ENCODE data around the gene MAFB. TPM values are rescaled to one million over a fixed set of nuclear protein-coding genes. Genes with fewer than 3 reads are reported as not detected.
"Not testable (repeated sequence)": the region's sequence is repeated elsewhere in the genome, so short reads cannot be mapped to it uniquely, and the experiment has no call there.

Gene MAFB
- polyA plus RNA-seq: 10 to 100 TPM in 2 of 3 donors, 1 to 10 TPM in 1; 9.7 to 45.9 (median 20.9) TPM

DNA sequence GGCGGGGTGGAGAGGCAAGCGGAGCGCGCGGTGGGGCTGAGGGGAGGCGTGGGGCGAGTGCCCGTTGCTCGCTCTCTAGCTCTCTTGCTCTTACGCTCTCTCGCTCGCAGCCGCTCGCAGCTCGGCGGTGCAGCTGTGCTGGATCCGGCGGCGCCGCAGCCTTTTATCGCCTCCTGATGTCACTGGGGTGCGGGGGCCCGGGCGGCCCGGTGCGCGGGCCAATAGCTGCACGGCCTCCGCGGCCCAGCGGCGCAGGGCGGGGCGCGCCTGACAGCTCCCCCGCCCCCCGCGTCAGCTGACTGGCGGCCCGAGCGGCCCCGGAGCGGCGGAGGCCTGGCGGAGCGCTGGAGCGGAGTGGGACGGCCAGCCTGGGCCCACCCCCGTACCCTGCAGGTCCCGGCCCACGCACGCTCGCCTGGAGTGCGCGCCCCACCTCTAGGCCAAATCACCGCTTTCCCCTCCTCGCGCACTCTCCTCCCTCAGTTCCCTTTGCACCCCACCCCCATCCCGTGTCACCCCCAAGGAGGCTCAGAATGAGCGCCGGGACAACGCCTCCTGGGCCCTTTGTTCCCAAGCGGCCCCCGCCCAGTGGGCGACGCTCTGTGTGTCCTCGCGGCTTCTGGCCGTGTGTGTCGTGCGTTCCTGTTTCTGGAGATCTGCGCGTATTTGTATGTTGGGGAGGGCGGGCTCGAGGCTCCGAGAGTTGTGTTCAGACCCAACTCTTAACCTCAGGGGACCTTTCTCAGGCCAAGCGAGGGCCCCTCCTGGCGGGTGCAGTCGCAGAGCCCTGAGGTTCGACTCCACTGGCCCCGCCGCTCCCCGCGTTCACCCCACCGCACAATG is at the start of gene MAFB:
Gene MAFB (minus strand): TSS at position 137 of the 843 bp plus-strand sequence. CDS start 386 bp downstream, outside the sequence.
- 0% methylated on average over 54 to 85 of the region's 85 CpGs for WGBS, 3 donors
- no peak within 1 kb of the TSS for H3K27ac ChIP-seq (ENCODE audit: low read depth, low read length)

DNA sequence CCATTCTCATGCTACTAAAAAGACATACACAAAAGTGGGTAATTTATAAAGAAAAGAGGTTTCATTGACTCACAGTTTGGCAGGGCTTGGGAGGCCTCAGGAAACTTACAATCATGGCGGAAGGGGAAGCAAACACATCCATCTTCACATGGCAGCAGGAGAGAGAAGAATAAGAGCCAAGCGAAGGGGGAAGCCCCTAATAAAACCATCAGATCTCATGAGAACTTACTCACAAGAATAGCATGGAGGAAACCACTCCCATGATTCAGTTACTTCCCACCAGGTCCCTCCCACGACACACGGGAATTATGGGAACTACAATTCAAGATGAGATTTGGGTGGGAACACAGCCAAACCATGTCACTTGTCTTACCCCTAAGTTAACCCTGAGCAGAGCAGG is 47.4 kb upstream of the MAFB start:
- 66 to 81% (median 72%) methylated on average over 4 of the region's 4 CpGs for WGBS, 3 donors
- not testable (repeated sequence) for H3K27ac ChIP-seq (ENCODE audit: low read depth, low read length)

DNA sequence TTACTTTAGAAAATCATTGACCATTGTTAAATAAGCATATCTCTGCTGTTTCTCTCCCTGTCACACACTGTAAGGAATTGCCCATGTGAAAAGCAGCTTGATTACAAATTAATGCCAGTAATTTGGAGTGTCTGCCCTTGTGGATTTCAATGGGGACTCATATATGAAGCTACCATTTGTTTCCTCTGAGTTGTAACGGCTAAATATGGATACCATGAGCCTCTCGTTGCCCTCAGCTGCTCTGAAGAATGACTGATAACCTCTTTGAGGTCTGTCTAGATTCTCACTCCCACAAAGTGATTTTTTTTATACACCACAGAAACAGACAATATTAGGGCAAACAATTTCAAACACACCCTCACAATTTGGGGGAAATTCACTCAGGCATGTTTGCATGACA is 40.0 kb upstream of the MAFB start:
- no peak overlapping the region for H3K27ac ChIP-seq (ENCODE audit: low read depth, low read length)
- WGBS, 3 donors: 25 to 77% (median 77%) methylated on average over 2 of the region's 2 CpGs

DNA sequence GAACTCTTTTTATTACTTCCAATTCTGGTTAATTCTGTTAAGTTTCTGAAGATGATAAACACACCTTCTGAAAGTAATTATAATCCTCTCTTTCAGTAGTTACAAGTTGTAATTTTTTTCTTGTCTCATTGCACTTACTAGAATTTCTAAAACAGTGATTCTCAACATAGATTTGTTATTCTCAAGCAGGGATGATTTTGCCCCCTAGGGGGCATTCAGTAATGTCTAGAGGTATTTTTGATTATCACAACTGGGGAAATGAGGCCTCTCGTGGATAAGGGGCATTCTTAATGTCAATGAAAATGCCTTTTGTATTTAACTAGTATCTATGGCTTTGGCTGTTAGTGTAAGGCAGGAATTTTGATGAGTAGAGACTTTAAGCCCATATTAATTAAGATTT is 39.4 kb upstream of the MAFB start:
- WGBS, 3 donors: 45 to 50% (median 46%) methylated on average over 1 of the region's 1 CpG
- H3K27ac ChIP-seq (ENCODE audit: low read depth, low read length): no peak overlapping the region

DNA sequence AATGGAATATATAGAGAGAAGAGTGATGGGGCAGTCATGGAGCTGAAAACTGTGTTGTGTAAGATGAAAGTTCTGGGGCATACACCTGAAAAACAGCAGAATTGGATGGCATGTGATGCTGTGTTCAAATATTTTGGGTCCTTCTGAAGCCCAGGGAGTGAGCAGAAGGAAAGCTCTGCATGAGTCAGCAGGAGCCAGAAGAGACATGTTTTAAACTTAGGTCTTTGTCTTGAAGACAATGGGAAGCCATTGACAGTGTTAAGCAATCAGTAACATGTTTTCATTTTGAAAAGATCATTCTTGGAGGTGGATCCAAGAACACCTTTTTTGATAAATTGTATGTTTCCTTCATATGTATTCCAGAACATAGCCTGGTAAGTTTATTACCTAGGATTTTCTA is 38.9 kb upstream of the MAFB start:
- H3K27ac ChIP-seq (ENCODE audit: low read depth, low read length): no peak overlapping the region

DNA sequence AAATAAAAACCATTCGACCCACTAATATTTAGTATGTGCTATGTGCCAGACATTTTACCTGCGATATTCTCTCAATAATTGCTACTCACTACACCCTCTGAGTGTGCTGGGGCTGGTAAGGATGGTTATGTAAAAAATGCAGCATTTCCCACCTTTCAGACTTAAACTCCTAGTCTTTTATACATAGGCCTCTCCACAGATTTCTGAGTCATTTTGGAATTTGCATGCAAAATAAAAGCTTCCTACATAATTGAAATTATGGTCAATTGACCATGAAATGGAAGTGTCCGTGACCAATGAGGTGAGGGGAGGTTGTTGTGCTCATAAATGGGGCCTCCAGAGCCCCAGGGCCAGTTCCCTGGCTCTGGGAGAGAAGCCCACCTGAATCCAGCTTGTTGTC is 37.7 kb upstream of the MAFB start:
- no peak overlapping the region for H3K27ac ChIP-seq (ENCODE audit: low read depth, low read length)
- whole genome bisulfite sequencing, 3 donors: 69 to 72% (median 71%) methylated on average over 3 of the region's 3 CpGs

DNA sequence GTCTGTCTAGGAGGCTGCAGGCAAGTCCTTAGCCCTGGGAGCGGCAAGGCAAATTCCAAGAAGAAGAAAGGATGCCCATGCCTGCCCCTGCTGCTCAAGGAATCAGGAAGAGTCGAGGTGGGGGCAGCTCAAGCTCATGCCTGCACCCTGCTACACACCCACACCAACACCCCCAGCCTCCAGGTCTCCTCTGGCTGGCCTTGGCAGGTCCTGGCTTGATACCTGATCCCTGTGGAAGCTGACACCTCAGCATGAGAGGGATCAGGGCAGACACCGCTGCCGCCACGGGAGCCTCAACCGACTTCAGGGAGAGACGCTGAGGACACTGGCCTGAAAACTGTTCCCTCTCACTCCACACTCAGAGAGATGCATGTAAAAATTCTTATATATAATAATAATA is 35.5 kb upstream of the MAFB start:
- 70 to 87% (median 82%) methylated on average over 7 of the region's 7 CpGs for WGBS, 3 donors
- no peak overlapping the region for H3K27ac ChIP-seq (ENCODE audit: low read depth, low read length)

DNA sequence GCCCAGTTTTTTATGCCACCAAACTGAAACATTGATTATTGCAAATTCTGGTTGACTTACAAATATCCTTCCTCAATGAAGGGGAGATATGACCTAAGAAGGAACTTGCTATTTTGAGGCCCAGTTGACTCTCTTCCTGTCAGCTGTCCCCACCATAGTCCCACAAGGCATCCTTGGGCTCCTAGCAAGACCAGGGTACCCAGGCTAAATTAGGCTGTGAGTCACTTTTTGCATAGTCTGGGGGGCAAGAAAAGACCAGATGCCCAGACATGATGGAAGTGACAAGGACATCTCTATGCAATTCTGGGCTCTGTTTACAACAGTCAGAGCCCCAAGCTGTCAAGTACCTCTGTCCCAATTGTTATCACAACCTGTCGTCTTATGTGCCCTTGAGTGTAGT is 31.8 kb upstream of the MAFB start:
- WGBS, 3 donors: 74 to 94% (median 80%) methylated on average over 1 of the region's 1 CpG
- H3K27ac ChIP-seq (ENCODE audit: low read depth, low read length): no peak overlapping the region

DNA sequence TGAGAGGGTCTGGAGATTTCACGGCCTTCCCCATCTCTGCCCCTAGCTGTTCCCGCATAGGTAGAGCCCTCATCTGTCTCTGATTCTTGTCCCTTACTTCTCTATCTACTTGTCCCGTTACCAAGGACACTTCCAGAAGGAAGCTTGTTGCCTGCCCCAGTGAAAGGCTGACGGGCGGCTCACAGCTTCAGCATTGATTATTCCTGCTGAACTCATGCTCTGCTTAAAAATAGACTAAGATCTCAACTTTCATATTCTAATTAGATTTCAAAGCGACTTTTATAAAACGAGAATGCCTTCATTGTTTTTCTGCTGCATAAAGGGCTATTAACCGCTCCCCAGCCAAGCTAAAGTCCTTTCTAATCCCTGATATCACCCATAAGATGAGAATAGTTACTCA is 31.1 kb upstream of the MAFB start:
- 45 to 92% (median 84%) methylated on average over 8 of the region's 8 CpGs for WGBS, 3 donors

DNA sequence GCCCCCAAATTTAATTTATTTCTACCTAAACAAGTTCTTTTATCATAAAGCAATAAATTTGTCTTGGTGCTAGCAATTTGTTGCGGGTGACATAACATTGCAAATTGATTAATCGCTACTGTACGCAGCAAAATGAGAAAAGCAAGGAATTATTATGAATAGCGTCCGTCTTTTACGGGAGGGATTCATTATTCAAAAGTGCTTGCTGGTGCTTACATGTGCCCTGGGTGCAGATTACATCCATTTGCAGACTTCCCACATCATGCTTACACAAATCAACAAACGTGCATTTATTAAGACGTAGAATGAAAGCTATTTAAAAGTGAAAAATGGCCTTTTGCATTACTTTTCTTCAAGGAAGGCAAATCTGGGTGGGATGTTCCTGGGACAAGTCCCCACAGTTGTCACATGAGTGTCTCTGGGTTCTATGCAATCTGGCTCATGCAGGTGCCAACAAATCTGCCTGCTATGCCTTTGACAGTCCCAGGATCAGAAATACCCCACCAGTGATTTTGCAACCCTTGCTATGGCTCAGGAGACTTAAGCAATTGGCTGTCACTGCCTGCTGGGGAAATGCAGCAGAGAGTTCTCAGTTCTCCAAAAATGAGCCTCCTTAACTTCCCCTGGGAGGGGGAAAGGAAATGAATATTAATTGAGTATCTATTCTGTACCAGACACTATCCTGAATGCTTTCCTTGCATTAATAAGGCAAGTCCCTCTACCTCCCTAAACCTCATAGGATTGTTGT is 30.1 kb upstream of the MAFB start:
- no peak overlapping the region for H3K27ac ChIP-seq (ENCODE audit: low read depth, low read length)
- 70 to 87% (median 84%) methylated on average over 8 of the region's 8 CpGs for WGBS, 3 donors

More for the DNA sequence above, 31.1 kb upstream of the MAFB start:
- no peak overlapping the region for H3K27ac ChIP-seq (ENCODE audit: low read depth, low read length)

DNA sequence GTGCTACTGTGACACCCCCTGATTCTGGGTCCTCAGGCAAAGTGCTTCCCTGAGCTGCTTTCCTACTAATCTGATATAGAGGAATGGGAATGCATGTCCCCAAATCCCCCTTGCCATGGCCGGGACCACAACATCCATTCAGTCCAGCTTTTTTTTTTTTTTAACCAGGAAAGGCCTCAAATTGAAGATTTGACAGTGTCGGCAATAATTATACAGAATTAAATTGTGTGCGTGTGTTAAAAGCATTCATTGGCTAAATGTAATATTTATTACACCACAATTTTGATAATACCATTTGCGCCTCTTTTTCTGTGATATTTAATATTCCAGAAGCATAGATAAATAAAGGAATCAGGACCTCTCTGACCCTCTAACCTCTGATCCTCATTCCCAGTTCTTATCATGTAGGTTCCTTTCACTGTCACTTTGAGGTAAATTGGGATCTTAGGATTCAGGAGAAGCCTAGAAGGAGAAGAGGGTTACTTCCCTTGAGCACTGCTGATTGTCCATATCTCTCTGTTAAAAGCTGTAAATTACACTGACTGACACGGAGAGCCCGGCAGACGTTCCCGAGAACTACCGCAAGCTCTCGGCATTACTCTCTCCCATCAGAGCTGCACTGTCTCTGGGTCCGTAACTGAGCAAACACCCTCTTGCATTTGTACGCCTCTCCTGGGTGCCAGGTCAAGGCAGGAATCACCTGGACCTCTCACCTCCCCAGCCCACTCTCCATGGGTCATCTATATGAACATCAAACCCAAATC is 29.4 kb upstream of the MAFB start:
- WGBS, 3 donors: 63 to 88% (median 87%) methylated on average over 12 of the region's 12 CpGs
- no peak overlapping the region for H3K27ac ChIP-seq (ENCODE audit: low read depth, low read length)

DNA sequence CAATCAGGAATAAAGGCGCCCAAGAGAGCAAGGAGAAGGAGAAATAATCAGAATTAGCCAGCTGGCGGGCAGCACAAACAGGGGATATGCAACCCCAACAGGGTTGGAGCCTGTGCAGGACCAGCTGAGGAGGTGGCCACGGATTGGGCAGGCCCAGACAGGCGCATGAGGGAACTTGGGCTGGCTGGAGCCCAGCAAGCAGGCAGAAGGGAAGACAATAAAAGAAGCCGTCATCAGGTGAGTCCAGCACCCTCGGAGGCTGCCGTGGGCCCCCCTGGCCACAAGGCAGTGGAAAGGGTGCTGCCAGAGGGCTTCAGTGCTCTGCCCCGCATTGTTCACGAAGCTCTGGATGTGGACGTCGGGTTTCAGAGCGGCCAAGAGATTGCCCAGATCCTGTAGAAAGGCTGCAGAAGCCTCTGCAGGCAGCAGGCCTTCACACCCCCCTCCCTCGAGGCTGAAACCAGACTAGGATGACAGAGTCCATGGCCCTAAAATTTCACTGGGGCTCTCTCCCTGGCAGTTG is 28.4 kb upstream of the MAFB start:
- H3K27ac ChIP-seq (ENCODE audit: low read depth, low read length): no peak overlapping the region
- WGBS, 3 donors: 80 to 93% (median 88%) methylated on average over 13 of the region's 13 CpGs

DNA sequence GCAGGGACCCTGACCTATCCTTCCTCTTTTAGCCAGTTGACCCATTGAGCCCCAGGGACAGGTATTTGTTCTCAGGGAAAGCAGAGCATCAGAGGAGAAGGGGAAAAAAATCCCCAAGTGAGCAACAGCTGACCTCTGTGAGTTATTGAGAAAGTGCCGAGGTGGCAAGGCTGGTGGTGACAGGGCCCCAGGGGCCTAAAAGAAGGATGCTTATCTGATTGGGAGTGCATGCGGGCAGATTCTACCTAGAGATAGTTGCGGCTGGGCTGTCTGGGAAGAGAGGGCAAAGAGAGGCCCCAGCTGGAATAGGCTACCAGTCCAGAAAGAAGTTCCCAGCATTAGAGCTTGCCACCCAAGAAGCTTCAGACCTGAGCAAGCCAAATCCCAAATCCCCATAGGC is 26.5 kb upstream of the MAFB start:
- H3K27ac ChIP-seq (ENCODE audit: low read depth, low read length): no peak overlapping the region
- WGBS, 3 donors: 93 to 98% (median 95%) methylated on average over 3 of the region's 3 CpGs

DNA sequence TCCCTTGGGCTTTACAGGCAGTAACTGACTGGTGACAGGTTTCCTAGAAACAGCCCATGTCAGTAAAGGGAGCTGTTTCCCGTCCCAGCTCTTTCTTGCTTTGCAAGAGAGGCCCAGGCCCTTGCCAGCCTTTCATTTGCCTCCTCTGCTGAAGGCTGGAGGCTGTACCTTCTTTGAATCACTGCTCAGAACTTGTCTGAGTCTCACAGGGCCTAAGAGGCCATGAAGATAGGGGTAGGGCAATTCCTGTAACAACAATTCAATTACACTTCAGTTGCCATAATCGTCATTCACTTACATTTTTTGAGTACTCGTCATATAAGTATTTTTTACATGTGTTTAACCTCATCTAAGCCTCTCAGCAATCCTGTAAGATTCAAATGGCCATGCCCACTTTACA is 25.9 kb upstream of the MAFB start:
- H3K27ac ChIP-seq (ENCODE audit: low read depth, low read length): no peak overlapping the region
- 82 to 94% (median 90%) methylated on average over 3 of the region's 3 CpGs for WGBS, 3 donors

DNA sequence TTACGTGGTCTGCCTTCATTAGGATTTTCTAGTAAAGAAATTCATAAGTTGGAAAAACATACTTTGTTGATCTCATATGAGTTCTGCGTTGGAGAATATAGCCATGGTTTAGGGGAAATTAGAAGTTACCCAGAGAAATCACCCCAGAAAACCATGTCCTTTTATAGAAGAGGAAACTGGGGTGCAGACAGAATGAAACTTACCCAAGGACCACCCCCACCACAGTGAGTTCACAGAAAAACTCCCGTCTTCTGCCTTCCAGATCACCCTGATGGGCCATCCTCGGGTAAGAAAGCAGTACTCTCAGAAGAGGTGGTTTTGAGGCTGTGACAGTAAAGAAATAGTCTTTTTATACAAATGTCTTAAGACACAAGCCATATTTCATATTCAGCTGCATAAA is 25.1 kb upstream of the MAFB start:
- no peak overlapping the region for H3K27ac ChIP-seq (ENCODE audit: low read depth, low read length)
- 86 to 93% (median 91%) methylated on average over 4 of the region's 4 CpGs for WGBS, 3 donors

DNA sequence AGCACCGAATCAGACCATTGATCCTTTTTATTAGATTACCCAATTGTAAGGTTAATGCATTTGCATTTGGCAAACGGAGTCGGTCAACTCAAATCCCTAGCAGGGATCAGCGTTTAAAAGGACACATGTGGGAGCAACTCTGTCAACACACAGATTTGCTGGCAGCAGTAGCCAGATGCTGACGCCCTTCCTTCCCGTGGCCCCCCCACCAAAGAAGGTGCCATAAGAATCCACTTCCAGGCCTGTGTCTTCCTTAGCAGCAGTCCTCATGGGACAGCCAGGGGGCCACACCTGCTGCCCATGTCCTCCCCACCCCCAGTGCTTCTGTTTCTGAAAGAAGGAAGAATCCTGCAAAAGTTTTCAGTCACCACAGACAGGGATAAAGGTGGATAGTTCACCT is 24.5 kb upstream of the MAFB start:
- 62 to 77% (median 76%) methylated on average over 6 of the region's 6 CpGs for WGBS, 3 donors
- H3K27ac ChIP-seq (ENCODE audit: low read depth, low read length): no peak overlapping the region

DNA sequence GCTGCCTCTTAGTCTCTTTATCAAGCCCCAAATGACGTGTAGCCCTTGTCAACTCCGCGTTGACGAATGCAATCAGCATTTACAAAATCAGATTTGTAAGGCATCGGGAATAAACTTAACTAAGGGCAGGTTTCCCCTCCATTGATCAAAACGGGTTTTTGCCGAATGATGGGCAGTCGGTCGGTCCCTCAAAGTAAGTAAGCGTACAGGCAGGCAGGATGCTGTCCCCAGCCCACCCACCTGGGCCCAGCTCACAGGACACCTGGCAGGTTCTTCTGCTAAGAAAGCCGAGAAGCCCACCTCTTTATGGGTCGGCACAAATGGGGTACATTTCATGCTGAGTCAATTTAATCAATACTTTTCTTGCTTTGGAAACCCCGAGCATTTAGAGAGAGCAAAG is 22.0 kb upstream of the MAFB start:
- WGBS, 3 donors: 36 to 78% (median 76%) methylated on average over 13 of the region's 13 CpGs

DNA sequence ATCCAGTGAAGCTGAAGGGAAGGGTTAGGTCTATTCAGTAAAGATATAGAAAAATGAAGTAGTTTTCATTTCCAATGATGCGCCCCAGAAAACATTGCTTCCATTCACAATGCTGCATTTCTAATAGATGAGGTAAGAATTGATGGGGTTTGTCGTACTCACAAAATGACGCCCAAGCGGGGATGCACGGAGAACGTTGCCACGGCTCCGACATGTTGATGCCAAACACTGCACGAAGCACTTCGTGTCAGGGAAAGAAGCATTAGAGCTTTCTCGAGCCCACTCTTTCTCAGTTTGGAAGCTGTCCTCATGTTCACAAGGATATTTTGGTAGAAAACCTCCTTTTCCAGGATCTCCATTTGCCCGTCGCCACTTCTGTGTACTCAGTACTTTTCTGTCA is 21.6 kb upstream of the MAFB start:
- WGBS, 3 donors: 78 to 85% (median 81%) methylated on average over 13 of the region's 13 CpGs

More for the DNA sequence above, 22.0 kb upstream of the MAFB start:
- H3K27ac ChIP-seq (ENCODE audit: low read depth, low read length): no peak overlapping the region

More for the DNA sequence above, 21.6 kb upstream of the MAFB start:
- no peak overlapping the region for H3K27ac ChIP-seq (ENCODE audit: low read depth, low read length)

Data from adipose tissue (tissue), 3 donors.